ENCODE data around the gene HNRNPR. TPM values are rescaled to one million over a fixed set of nuclear protein-coding genes. Genes with fewer than 3 reads are reported as not detected.
"Not testable (repeated sequence)": the region's sequence is repeated elsewhere in the genome, so short reads cannot be mapped to it uniquely, and the experiment has no call there.

Gene HNRNPR
- total RNA-seq, 1 donor from 2014 or later = 21.5 TPM

- no peak overlapping the region for H3K4me3 ChIP-seq
- peaks cover 4 to 14% of the 10 kb centered on the region in 2 donors for H3K4me1 ChIP-seq
- no peak for TF ChIP-seq CTCF (IDR thresholded peaks at IDR 0.05)
- peaks cover 30 to 64% of the 10 kb centered on the region in 2 donors for H3K36me3 ChIP-seq
- DNase-seq (ENCODE audit: low spot score in 2 of 2) = no peak
- H3K27me3 ChIP-seq = no peaks in the 10 kb centered on the region
- intact Hi-C loops (cut with DNase I) = no loop called here
- no peak overlapping the region for H3K27ac ChIP-seq
- H3K9me3 ChIP-seq = no peaks in the 10 kb centered on the region
These were observed 18.7 kb downstream of the HNRNPR start for GRCh38 chr1:23325393-23325792.

GRCh38 chr1:23322770-23323169 is 21.3 kb downstream of the HNRNPR start:
- intact Hi-C loops (cut with DNase I) = no loop called here
- H3K27ac ChIP-seq = peak overlapping the region in 1 of 2 donors; percentile 26
- peaks cover 4 to 14% of the 10 kb centered on the region in 2 donors for H3K4me1 ChIP-seq
- H3K36me3 ChIP-seq = peaks cover 31 to 68% of the 10 kb centered on the region in 2 donors
- H3K9me3 ChIP-seq = no peaks in the 10 kb centered on the region
- no peaks in the 10 kb centered on the region for H3K27me3 ChIP-seq
- no peak overlapping the region for H3K4me3 ChIP-seq
- no peak for DNase-seq (ENCODE audit: low spot score in 2 of 2)
- no peak for TF ChIP-seq CTCF (IDR thresholded peaks at IDR 0.05)

GRCh38 chr1:23310280-23310679 is 33.8 kb downstream of the HNRNPR start:
- H3K27ac ChIP-seq; intact Hi-C loops (cut with DNase I); DNase-seq (ENCODE audit: low spot score in 2 of 2); H3K27me3 ChIP-seq; H3K4me1 ChIP-seq; H3K4me3 ChIP-seq; H3K9me3 ChIP-seq: not testable (repeated sequence)
- peaks cover 18 to 44% of the 10 kb centered on the region in 2 donors for H3K36me3 ChIP-seq

- no peak overlapping the region for H3K27ac ChIP-seq
These were observed 39.9 kb downstream of the HNRNPR start for GRCh38 chr1:23304140-23304620.

GRCh38 chr1:23303524-23303923 is 40.6 kb downstream of the HNRNPR start:
- intact Hi-C loops (cut with DNase I) = no loop called here
- H3K36me3 ChIP-seq = peaks cover 30 to 52% of the 10 kb centered on the region in 2 donors
- no peak overlapping the region for H3K27ac ChIP-seq
- H3K27me3 ChIP-seq = no peaks in the 10 kb centered on the region
- no peak for DNase-seq (ENCODE audit: low spot score in 2 of 2)
- no peaks in the 10 kb centered on the region for H3K9me3 ChIP-seq
- TF ChIP-seq CTCF (IDR thresholded peaks at IDR 0.05) = no peak
- H3K4me1 ChIP-seq = no peaks in the 10 kb centered on the region
- H3K4me3 ChIP-seq = no peak overlapping the region

More at GRCh38 chr1:23304140-23304620, 39.9 kb downstream of the HNRNPR start:
- Histone ChIP-seq H3K36me3 (peaks cover 24 to 48% of the 10 kb centered on the region in 2 donors), H3K27me3 (no peaks in the 10 kb centered on the region), H3K4me3 (no peak overlapping the region), H3K9me3 (no peaks in the 10 kb centered on the region), H3K4me1 (no peaks in the 10 kb centered on the region)
- TF ChIP-seq CTCF (IDR thresholded peaks at IDR 0.05) = no peak
- intact Hi-C loops (cut with DNase I) = no loop called here
- DNase-seq (ENCODE audit: low spot score in 2 of 2) = no peak

- H3K4me3 ChIP-seq = no peak overlapping the region
- no peak overlapping the region for H3K27ac ChIP-seq
- H3K27me3 ChIP-seq = no peaks in the 10 kb centered on the region
- no peak for TF ChIP-seq CTCF (IDR thresholded peaks at IDR 0.05)
- intact Hi-C loops (cut with DNase I) = no loop called here
- DNase-seq (ENCODE audit: low spot score in 2 of 2) = no peak
- peaks cover 14 to 44% of the 10 kb centered on the region in 2 donors for H3K36me3 ChIP-seq
- no peaks in the 10 kb centered on the region for H3K9me3 ChIP-seq
- no peaks in the 10 kb centered on the region for H3K4me1 ChIP-seq
These were observed 47.2 kb downstream of the HNRNPR start for GRCh38 chr1:23296931-23297330.

All from ascending aorta (tissue), 2 donors.